Thyroid gland (tissue), 4 donors: Measurements from ENCODE around the gene FAM13B.

ENCODE experiments used
- POLR2A ChIP-seq, 2 donors: fragments of 450-650 bp; IDR thresholded peaks; one replicate each; pipeline ENCODE4 v1.6.1; 2017; ENCODE audit warnings: antibody characterized with exemption in 2 of 2, mild to moderate bottlenecking in 2 of 2, moderate library complexity in 1 of 2
- TF ChIP-seq, protein P1 (sequence below), 6 experiments: fragments of 200-600 bp in 3 of 6; fragments of 450-650 bp in 3 of 6; sonication (generic) in 3 of 6; IDR thresholded peaks; one replicate each; pipeline ENCODE4 v1.5.1; 2016 to 2019; ENCODE audit warnings: antibody characterized with exemption in 6 of 6, mild to moderate bottlenecking in 2 of 6, inconsistent platforms in 1 of 6, moderate library complexity in 1 of 6

DNA sequence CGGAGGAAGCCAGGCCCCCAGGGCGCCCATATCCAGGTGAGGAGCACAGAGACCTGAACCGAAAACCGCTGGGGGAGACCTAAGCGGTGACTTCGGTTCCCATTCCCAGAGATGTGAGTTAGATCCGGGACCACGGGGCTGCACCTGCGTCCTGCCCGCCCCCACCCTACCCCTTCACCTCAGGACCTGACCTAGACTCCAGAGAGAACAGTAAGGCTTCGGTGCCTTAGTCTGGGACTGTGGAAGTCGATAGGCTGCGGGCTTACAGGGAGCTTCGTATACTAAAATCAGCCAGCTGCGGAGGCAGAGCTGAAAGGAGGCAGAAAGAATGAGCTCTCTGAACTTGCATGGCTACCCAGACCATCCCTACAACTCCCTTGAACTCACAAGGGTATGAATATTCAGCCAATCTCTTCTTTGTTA lies 518 bp upstream of the FAM13B start:
- TF ChIP-seq, protein P1, sequence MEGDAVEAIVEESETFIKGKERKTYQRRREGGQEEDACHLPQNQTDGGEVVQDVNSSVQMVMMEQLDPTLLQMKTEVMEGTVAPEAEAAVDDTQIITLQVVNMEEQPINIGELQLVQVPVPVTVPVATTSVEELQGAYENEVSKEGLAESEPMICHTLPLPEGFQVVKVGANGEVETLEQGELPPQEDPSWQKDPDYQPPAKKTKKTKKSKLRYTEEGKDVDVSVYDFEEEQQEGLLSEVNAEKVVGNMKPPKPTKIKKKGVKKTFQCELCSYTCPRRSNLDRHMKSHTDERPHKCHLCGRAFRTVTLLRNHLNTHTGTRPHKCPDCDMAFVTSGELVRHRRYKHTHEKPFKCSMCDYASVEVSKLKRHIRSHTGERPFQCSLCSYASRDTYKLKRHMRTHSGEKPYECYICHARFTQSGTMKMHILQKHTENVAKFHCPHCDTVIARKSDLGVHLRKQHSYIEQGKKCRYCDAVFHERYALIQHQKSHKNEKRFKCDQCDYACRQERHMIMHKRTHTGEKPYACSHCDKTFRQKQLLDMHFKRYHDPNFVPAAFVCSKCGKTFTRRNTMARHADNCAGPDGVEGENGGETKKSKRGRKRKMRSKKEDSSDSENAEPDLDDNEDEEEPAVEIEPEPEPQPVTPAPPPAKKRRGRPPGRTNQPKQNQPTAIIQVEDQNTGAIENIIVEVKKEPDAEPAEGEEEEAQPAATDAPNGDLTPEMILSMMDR (IDR thresholded peaks at IDR 0.05) = no peak
- no peak for TF ChIP-seq POLR2A (IDR thresholded peaks at IDR 0.05)
